ENCODE results near the gene KIAA2012.

The KIAA2012 gene

GRCh38 chr2:202178346-202178958 lies 105.4 kb downstream of the KIAA2012 start:
- DNase-seq (ENCODE audit: low read depth): peak; percentile 39
- peak; percentile 78 for TF ChIP-seq CTCF (IDR thresholded peaks at IDR 0.05; ENCODE audit: control insufficient read depth, insufficient read depth, low read depth, low read length, missing control alignments)
- no peak overlapping the region for H3K4me3 ChIP-seq (ENCODE audit: control insufficient read depth, low read depth, low read length)

- TF ChIP-seq CTCF (IDR thresholded peaks at IDR 0.05; ENCODE audit: control insufficient read depth, insufficient read depth, low read depth, low read length, missing control alignments): no peak
Observed at GRCh38 chr2:202184557-202184956, 111.5 kb downstream of the KIAA2012 start.

GRCh38 chr2:202185156-202185555 lies 112.1 kb downstream of the KIAA2012 start:
- TF ChIP-seq CTCF (IDR thresholded peaks at IDR 0.05; ENCODE audit: control insufficient read depth, insufficient read depth, low read depth, low read length, missing control alignments): no peak
- no peak for DNase-seq (ENCODE audit: low read depth)
- no peak overlapping the region for H3K4me3 ChIP-seq (ENCODE audit: control insufficient read depth, low read depth, low read length)

More at GRCh38 chr2:202184557-202184956, 111.5 kb downstream of the KIAA2012 start:
- DNase-seq (ENCODE audit: low read depth): no peak
- H3K4me3 ChIP-seq (ENCODE audit: control insufficient read depth, low read depth, low read length): no peak overlapping the region

- no peak overlapping the region for H3K4me3 ChIP-seq (ENCODE audit: control insufficient read depth, low read depth, low read length)
- TF ChIP-seq CTCF (IDR thresholded peaks at IDR 0.05; ENCODE audit: control insufficient read depth, insufficient read depth, low read depth, low read length, missing control alignments): no peak
- no peak for DNase-seq (ENCODE audit: low read depth)
Observed at GRCh38 chr2:202186641-202187202, 113.7 kb downstream of the KIAA2012 start.

GRCh38 chr2:202187570-202187969 lies 114.5 kb downstream of the KIAA2012 start:
- H3K4me3 ChIP-seq (ENCODE audit: control insufficient read depth, low read depth, low read length): no peak overlapping the region
- TF ChIP-seq CTCF (IDR thresholded peaks at IDR 0.05; ENCODE audit: control insufficient read depth, insufficient read depth, low read depth, low read length, missing control alignments): no peak
- no peak for DNase-seq (ENCODE audit: low read depth)

GRCh38 chr2:202193305-202193704 lies 120.2 kb downstream of the KIAA2012 start:
- DNase-seq (ENCODE audit: low read depth): no peak
- TF ChIP-seq CTCF (IDR thresholded peaks at IDR 0.05; ENCODE audit: control insufficient read depth, insufficient read depth, low read depth, low read length, missing control alignments): no peak
- no peak overlapping the region for H3K4me3 ChIP-seq (ENCODE audit: control insufficient read depth, low read depth, low read length)
